ENCODE results near the gene KIAA2012.

Gene KIAA2012

GRCh38 chr2:202031246-202031951 is 41.7 kb upstream of the KIAA2012 start:
- Histone ChIP-seq H3K27me3 (ENCODE audit: insufficient read depth, low read depth, severe bottlenecking) (no peaks in the 10 kb centered on the region), H3K4me3 (ENCODE audit: low read depth, low read length) (no peak overlapping the region)

DNA sequence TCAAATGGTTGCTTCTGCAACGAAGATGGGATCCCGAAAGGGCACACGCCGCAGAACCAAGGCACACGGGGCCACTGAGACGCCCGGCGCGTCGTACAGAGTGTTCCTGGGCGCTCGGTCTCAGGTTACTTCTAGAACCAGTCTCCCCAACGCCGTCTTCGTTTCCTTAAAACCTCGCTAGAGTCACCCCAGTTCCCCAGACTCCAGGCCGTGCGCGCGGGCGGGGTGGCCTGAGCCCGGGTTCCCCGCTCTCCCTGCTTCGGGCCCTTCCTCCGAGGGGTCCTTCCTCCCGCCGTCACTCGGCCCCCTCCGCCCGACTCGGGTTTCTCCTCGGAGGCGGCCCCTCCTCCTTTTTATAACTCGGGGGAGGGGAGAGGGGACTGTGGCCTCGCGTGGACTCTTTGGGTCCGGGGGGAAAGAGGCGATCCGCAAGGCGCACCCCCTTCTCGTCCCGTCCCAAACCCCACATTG is 40.2 kb upstream of the KIAA2012 start:
- Histone ChIP-seq H3K4me3 (ENCODE audit: low read depth, low read length) (peak overlapping the region; percentile 90), H3K27ac (peak overlapping the region; percentile 77), H3K36me3 (peaks cover 13% of the 10 kb centered on the region), H3K9me3 (ENCODE audit: severe bottlenecking) (no peaks in the 10 kb centered on the region), H3K27me3 (ENCODE audit: insufficient read depth, low read depth, severe bottlenecking) (no peaks in the 10 kb centered on the region)
- peak; percentile 69 for DNase-seq
- TF ChIP-seq CTCF (IDR thresholded peaks at IDR 0.05; ENCODE audit: low read depth, low read length), result no peak

More at GRCh38 chr2:202031246-202031951, 41.7 kb upstream of the KIAA2012 start:
- H3K27ac ChIP-seq, result no peak overlapping the region
- no peaks in the 10 kb centered on the region for H3K9me3 ChIP-seq (ENCODE audit: severe bottlenecking)
- DNase-seq, result no peak
- peaks cover 9% of the 10 kb centered on the region for H3K36me3 ChIP-seq
- no peak for TF ChIP-seq CTCF (IDR thresholded peaks at IDR 0.05; ENCODE audit: low read depth, low read length)

GRCh38 chr2:202033317-202034248 is 39.5 kb upstream of the KIAA2012 start, which contains the start of gene FZD7:
Gene FZD7 (plus strand): TSS chr2:202033855. CDS start chr2:202034648, 793 bp downstream.
- Histone ChIP-seq H3K27me3 (ENCODE audit: insufficient read depth, low read depth, severe bottlenecking) (no peaks in the 10 kb centered on the region), H3K27ac (peak within 1 kb of the TSS; percentile 88), H3K4me3 (ENCODE audit: low read depth, low read length) (peak within 1 kb of the TSS; percentile 90), H3K36me3 (peaks cover 13% of the 10 kb centered on the region), H3K9me3 (ENCODE audit: severe bottlenecking) (no peaks in the 10 kb centered on the region)
- TF ChIP-seq CTCF (IDR thresholded peaks at IDR 0.05; ENCODE audit: low read depth, low read length), result peak; percentile 38
- peak; percentile 92 for DNase-seq

DNA sequence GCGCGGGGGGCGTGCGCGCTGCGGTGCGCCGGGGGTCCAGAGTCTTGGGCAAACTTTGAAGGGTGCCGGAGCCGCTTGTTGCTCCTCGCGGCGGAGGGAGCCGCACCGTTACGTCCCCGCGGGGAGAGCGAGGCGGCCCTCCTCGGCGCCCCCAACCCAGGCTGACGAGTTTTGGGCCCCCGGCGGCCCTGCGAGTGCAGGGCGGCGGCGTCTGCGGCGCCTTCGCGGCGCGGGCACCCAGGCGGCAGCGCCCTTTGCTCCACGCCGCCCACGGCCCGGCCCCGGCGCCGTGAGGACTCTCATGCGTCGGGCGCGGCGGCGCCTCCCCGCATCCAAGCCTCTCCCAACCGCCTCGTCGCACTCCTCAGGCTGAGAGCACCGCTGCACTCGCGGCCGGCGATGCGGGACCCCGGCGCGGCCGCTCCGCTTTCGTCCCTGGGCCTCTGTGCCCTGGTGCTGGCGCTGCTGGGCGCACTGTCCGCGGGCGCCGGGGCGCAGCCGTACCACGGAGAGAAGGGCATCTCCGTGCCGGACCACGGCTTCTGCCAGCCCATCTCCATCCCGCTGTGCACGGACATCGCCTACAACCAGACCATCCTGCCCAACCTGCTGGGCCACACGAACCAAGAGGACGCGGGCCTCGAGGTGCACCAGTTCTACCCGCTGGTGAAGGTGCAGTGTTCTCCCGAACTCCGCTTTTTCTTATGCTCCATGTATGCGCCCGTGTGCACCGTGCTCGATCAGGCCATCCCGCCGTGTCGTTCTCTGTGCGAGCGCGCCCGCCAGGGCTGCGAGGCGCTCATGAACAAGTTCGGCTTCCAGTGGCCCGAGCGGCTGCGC is 38.6 kb upstream of the KIAA2012 start:
- H3K4me3 ChIP-seq (ENCODE audit: low read depth, low read length), result peak overlapping the region; percentile 57
- no peaks in the 10 kb centered on the region for H3K9me3 ChIP-seq (ENCODE audit: severe bottlenecking)
- H3K36me3 ChIP-seq, result peaks cover 13% of the 10 kb centered on the region
- H3K27me3 ChIP-seq (ENCODE audit: insufficient read depth, low read depth, severe bottlenecking), result no peaks in the 10 kb centered on the region
- DNase-seq, result no peak
- peak overlapping the region; percentile 88 for H3K27ac ChIP-seq
- no peak for TF ChIP-seq CTCF (IDR thresholded peaks at IDR 0.05; ENCODE audit: low read depth, low read length)
